NCI-H69 (cell line): ENCODE results near the gene PLCB3.
"Not testable (repeated sequence)": the region's sequence is repeated elsewhere in the genome, so short reads cannot be mapped to it uniquely, and the experiment has no call there.

Experiments used
- DNase-seq: peaks from one replicate; lab custom pipeline; 2025; lab: John Stamatoyannopoulos, UW

The PLCB3 gene

DNA sequence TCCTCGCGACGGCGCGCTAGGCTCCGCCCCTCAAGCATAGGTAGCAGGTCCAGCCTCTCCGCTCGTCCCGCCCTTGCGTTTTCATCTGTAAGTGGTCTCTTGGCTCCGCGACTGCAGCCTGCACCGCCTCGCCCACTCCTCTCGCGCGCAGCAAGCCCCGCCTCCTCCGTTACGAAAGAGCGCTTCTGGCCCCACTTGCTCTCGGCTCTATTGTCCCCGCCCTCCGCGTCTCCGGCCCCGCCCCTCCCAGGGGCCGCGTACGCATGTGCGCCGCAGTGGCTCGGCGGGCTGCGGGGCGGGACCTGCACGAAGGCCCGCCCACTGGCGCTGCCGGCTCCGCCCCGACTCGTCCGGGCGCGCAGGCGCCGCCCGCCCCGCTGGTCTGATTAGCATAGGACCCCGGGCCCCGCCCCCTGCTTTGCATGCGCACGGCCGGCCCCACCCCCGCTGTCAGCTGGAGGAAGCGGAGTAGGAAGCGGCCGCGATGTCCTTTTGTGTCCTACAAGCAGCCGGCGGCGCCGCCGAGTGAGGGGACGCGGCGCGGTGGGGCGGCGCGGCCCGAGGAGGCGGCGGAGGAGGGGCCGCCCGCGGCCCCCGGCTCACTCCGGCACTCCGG is 53.9 kb downstream of the PLCB3 start, which contains the start of gene ESRRA:
Gene ESRRA (plus strand): TSS at position 450 of the 616 bp plus-strand sequence. CDS start 1,656 bp downstream, outside the sequence.
- peak; percentile 100 for DNase-seq

DNA sequence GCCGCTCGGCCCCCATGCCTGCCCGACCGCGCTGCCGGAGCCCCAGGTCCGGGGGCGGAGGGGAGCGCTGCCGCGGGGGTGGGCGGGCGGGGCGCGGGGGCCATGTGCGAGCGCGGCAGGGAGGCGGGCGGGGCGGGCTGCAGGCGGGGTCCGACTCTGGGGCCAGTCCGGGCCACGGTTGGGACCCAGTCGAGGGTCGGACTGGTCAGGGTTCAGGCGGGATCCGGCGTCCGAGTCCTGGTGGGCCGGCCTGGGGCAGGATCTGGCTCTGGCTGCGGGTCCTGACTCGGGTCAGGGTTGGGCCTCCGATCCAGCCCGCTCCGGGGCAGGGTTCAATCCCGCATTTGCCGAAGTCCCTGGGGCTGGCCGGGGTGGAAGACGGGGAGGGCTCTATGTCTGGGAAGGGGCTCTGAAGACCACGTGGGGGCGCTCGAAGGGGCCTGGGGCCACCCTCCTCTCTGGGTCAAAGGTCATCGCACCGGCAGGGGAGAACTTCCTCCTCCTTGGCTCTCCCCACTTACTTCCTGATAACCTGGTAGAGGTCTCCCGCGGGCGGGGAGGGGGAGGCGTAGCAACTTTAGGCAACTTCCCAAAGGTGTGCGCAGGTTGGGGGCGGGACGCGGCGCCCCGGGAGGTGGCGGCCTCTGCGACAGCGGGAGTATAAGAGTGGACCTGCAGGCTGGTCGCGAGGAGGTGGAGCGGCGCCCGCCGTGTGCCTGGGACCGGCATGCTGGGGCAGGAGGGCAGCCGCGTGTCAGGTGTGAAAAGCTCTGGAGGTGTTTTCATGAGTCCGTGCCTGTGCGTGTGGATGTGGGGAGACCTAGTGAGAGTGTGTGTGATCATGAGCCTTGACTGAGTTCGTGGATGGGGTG is 54.6 kb downstream of the PLCB3 start:
- DNase-seq = peak; percentile 86

DNA sequence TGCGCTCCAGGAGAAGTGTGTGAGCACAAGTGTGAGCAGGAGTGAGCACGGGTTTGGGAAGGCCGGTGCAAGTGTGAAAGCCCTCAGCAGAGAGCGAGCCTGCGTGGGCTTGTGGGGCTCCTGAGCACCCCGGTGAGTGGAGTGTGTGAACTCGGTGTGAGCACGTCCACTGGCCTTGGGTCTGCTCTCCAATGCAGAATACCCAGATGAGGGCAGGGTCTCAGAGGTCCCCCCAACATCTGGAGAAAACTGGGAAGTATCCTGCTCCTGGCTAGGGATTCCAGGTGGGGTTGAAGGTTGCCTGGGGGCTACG is 55.2 kb downstream of the PLCB3 start:
- no peak for DNase-seq

GRCh38 chr11:64306876-64307622 is 55.7 kb downstream of the PLCB3 start:
- DNase-seq = peak; percentile 34

GRCh38 chr11:64307795-64308194 is 56.5 kb downstream of the PLCB3 start:
- not testable (repeated sequence) for DNase-seq

DNA sequence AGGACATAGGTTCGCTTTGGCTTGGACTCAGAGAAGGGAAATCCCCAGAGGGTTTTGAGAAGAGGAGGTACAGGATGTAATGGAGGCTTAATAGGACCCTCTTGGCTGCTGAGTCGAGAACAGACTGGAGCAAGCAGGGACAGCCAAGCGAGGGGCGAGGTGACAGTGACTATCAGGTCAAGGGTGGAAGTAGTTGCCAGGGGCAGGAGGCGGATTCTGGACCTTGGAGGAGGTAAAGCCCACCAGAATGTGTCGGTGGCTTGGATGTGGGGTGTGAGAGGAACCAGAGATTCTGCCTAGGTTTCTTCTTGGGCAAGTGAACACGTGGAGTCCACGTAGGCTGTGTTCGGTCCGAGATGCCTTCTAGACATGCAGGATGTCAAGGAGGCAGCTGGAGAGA is 61.6 kb downstream of the PLCB3 start:
- no peak for DNase-seq

DNA sequence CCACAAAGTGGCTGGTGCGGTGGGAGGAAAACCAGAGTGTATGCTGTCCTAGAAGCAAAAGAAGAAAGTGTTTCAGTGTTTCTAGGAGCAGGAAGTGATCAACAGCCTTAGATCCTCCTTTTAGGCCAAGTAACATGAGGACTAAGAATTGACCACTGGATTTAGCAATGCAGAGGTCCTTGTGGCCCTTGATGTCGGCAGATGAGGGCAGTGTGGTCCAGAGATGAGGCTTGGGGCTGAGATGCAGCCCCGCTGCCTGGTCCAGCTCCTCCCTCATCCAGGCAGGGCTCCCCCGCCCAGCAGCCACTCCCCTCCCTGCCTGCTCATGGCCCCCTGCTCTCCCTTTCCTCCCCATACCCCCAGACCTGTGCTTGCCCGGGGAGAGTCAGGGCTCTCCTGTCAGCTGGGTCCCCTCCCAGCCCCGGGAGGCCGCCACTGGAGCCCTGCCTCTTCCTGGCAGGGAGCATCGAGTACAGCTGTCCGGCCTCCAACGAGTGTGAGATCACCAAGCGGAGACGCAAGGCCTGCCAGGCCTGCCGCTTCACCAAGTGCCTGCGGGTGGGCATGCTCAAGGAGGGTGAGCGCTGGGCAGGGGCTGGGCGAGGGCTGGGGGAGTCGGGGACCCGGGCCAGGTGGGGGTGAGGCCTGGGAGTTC is 62.3 kb downstream of the PLCB3 start:
- no peak for DNase-seq

DNA sequence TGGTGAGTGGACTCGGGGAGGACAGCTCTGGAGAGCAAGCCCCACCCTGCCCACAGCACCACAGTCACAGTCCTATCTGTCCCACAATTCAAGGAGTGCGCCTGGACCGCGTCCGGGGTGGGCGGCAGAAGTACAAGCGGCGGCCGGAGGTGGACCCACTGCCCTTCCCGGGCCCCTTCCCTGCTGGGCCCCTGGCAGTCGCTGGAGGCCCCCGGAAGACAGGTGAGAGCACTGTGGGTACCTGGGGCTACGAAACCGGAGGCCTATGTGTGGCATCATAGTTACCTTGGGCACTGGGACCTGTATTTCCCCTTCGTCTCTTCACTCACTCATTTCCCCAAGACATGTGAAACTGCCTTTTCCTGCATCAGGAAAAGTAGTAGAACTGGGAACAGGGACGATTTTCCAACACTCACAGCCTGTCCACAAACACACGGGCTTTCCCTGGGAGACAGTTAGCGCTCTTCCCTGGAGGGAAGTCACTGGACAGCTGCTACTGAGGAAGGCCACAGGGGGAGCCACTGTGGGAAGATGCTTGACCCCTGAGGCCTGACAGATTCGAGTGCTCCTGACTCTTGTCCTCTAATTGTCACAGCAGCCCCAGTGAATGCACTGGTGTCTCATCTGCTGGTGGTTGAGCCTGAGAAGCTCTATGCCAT is 62.9 kb downstream of the PLCB3 start:
- no peak for DNase-seq

GRCh38 chr11:64314805-64315561 is 63.7 kb downstream of the PLCB3 start:
- no peak for DNase-seq

DNA sequence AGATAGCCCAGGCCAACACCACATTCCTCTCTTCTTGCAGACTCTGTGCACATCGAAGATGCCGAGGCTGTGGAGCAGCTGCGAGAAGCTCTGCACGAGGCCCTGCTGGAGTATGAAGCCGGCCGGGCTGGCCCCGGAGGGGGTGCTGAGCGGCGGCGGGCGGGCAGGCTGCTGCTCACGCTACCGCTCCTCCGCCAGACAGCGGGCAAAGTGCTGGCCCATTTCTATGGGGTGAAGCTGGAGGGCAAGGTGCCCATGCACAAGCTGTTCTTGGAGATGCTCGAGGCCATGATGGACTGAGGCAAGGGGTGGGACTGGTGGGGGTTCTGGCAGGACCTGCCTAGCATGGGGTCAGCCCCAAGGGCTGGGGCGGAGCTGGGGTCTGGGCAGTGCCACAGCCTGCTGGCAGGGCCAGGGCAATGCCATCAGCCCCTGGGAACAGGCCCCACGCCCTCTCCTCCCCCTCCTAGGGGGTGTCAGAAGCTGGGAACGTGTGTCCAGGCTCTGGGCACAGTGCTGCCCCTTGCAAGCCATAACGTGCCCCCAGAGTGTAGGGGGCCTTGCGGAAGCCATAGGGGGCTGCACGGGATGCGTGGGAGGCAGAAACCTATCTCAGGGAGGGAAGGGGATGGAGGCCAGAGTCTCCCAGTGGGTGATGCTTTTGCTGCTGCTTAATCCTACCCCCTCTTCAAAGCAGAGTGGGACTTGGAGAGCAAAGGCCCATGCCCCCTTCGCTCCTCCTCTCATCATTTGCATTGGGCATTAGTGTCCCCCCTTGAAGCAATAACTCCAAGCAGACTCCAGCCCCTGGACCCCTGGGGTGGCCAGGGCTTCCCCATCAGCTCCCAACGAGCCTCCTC is 64.6 kb downstream of the PLCB3 start:
- DNase-seq = not testable (repeated sequence)

DNA sequence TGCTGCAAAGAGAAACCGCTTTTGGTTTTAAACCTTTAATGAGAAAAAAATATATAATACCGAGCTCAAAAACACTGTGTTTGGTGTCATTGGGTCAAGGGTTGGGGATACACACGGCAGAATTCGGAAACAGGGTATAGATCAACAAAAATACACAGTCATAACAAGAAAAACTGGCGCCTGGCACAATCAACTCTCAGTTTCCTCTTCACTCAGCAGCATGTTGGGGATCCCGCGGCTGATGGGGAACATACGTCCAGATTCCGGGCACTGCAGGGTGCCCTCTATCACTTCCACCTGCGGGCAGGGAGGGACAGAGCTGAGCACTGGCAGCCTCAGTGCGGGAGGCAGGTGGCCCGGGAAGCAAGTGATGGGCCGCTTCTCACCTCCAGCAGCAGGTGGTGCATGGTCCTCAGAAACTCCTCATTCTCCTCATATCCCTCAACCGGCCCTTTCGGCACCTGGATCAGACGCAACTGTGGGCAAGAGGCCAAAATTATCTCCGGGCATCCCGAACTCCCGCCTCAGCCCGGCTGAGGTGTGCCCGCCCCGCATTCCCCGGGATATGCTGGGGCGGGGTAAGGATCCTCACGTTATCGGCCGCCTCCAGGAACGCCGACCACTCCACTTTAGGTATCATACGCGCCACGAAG is 65.5 kb downstream of the PLCB3 start:
- DNase-seq = peak; percentile 74

DNA sequence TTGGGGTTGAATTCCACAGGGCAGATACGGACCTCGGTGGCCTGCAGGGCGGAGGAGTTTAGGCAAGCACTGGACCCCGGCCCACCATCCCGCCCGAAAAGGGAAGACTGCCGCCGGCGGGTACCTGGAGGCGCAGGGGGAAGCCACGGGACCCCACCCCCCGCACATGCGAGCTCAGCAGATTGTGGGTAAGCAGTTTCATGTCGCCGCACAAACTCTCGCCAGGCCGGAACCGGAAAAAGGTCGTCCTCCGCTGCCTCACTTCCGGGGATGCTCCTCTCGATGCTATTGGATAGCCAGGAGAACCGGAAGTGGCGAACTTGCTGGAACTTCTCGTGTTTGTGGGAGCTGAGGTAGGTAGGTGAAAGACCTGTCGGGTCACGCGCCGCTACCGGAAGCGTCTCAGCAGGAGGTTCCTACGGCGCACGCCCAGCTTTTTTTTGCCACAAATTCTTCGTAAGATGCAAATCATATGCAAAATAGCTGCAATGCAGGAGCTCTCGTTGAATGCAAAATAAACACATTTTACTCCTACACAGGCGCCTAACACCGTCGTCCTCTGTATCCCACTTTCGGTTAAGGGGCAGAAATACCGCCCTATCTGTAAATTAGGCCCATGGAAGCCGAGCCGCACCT is 66.1 kb downstream of the PLCB3 start, which contains the start of gene TRMT112:
Gene TRMT112 (minus strand): TSS at position 235 of the 636 bp plus-strand sequence. CDS start 33 bp downstream, at position 202.
- DNase-seq = peak; percentile 99

GRCh38 chr11:64317961-64318765 is 66.8 kb downstream of the PLCB3 start, which contains the start of gene PRDX5:
Gene PRDX5, plus strand, starts transcription at chr11:64318121. Its CDS starts 95 bp downstream, at chr11:64318216.
- peak; percentile 99 for DNase-seq
